ENCODE results near the gene UGCG.
"Not testable (repeated sequence)": the region's sequence is repeated elsewhere in the genome, so short reads cannot be mapped to it uniquely, and the experiment has no call there.

- TF ChIP-seq CTCF (conservative IDR thresholded peaks at IDR 0.05; ENCODE audit: low read depth, low read length); BHLHE40 (IDR thresholded peaks at IDR 0.05; ENCODE audit: low read depth, low read length); RAD21 (IDR thresholded peaks at IDR 0.05; ENCODE audit: low read length): not testable (repeated sequence)
- TF ChIP-seq, protein P1, sequence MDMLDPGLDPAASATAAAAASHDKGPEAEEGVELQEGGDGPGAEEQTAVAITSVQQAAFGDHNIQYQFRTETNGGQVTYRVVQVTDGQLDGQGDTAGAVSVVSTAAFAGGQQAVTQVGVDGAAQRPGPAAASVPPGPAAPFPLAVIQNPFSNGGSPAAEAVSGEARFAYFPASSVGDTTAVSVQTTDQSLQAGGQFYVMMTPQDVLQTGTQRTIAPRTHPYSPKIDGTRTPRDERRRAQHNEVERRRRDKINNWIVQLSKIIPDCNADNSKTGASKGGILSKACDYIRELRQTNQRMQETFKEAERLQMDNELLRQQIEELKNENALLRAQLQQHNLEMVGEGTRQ (IDR thresholded peaks at IDR 0.05; ENCODE audit: low read depth, low read length): not testable (repeated sequence)
These were observed 21.3 kb upstream of the UGCG start for GRCh38 chr9:111875291-111875690.
